Kidney epithelial cell (primary cell): ENCODE results near the gene SV2C. TPM values are rescaled to one million over a fixed set of nuclear protein-coding genes. Genes with fewer than 3 reads are reported as not detected.

Source experiments
- DNase-seq: peaks from one replicate; pipeline ENCODE4 v3.0.0-alpha.2; 2010; ENCODE audit warnings: low read depth
- H3K27me3 ChIP-seq: 2 replicates; pipeline ENCODE4 v1.6.0; 2011; ENCODE audit warnings: low read length; ENCODE audit not compliant: control insufficient read depth, insufficient read depth
- H3K36me3 ChIP-seq: 2 replicates; pipeline ENCODE4 v1.5.1; 2011; ENCODE audit warnings: low read length; ENCODE audit not compliant: control insufficient read depth, insufficient read depth
- H3K4me3 ChIP-seq: 2 replicates; pipeline ENCODE4 v1.5.1; 2011; ENCODE audit warnings: low read depth, mild to moderate bottlenecking, control low read depth, low read length
- CTCF ChIP-seq: IDR thresholded peaks from 2 replicates; pipeline ENCODE4 v1.5.1; 2011; ENCODE audit warnings: mild to moderate bottlenecking, moderate library complexity, low read length, control low read depth, inconsistent platforms; ENCODE audit not compliant: insufficient read depth, poor library complexity, severe bottlenecking
- total RNA-seq: library from RNA; depleted of rRNA; stranded (reverse); fragments of >200 nt; gene quantifications from 2 replicates; pipeline ENCODE4 v1.2.3, GENCODE V29; 2015

The SV2C gene
- total RNA-seq, 1 donor from 2014 or later: 0.04 TPM

GRCh38 chr5:76399268-76399667 lies 316.1 kb downstream of the SV2C start:
- TF ChIP-seq CTCF: no peak
- no peak for DNase-seq
- Histone ChIP-seq H3K4me3 (no peak overlapping the region), H3K36me3 (no peaks in the 10 kb centered on the region), H3K27me3 (peaks cover 14% of the 10 kb centered on the region)

- peaks cover 19% of the 10 kb centered on the region for H3K27me3 ChIP-seq
- no peaks in the 10 kb centered on the region for H3K36me3 ChIP-seq
- no peak for TF ChIP-seq CTCF
- DNase-seq: no peak
- H3K4me3 ChIP-seq: no peak overlapping the region
Measured at GRCh38 chr5:76400466-76400865, 317.3 kb downstream of the SV2C start.

GRCh38 chr5:76401801-76402250 lies 318.6 kb downstream of the SV2C start:
- Histone ChIP-seq H3K36me3 (no peaks in the 10 kb centered on the region), H3K4me3 (no peak overlapping the region), H3K27me3 (peaks cover 19% of the 10 kb centered on the region)
- no peak for TF ChIP-seq CTCF
- DNase-seq: no peak

GRCh38 chr5:76402251-76402885 lies 319.2 kb downstream of the SV2C start:
- peaks cover 19% of the 10 kb centered on the region for H3K27me3 ChIP-seq
- peak overlapping the region; percentile 51 for H3K4me3 ChIP-seq
- H3K36me3 ChIP-seq: no peaks in the 10 kb centered on the region
- no peak for TF ChIP-seq CTCF
- no peak for DNase-seq

- peaks cover 19% of the 10 kb centered on the region for H3K27me3 ChIP-seq
- peak; percentile 5 for DNase-seq
- H3K4me3 ChIP-seq: peak within 1 kb of the TSS; percentile 51
- H3K36me3 ChIP-seq: no peaks in the 10 kb centered on the region
- TF ChIP-seq CTCF: peak; percentile 48
Measured at GRCh38 chr5:76402886-76403765, 319.9 kb downstream of the SV2C start, which contains the start of gene IQGAP2. Gene IQGAP2, plus strand, starts transcription at chr5:76403285. Its CDS starts 261 bp downstream, at chr5:76403546.
